VCaP (cell line): Measurements from ENCODE around the gene SMOC2.

ENCODE experiments used
- H3K27ac ChIP-seq: fragments of 450-650 bp; 2 replicates; pipeline ENCODE4 v1.5.1; 2017
- CTCF ChIP-seq: fragments of 450-650 bp; conservative IDR thresholded peaks from 2 replicates; pipeline ENCODE4 v1.5.1; 2017; ENCODE audit warnings: mild to moderate bottlenecking, moderate library complexity

Gene SMOC2

GRCh38 chr6:168518348-168518745 lies 77.4 kb downstream of the SMOC2 start:
- no peak overlapping the region for H3K27ac ChIP-seq
- no peak for TF ChIP-seq CTCF

GRCh38 chr6:168518867-168519266 lies 77.9 kb downstream of the SMOC2 start:
- H3K27ac ChIP-seq, result no peak overlapping the region
- no peak for TF ChIP-seq CTCF

- no peak for TF ChIP-seq CTCF
- H3K27ac ChIP-seq, result no peak overlapping the region
Observed at GRCh38 chr6:168520233-168520632, 79.2 kb downstream of the SMOC2 start.

- no peak for TF ChIP-seq CTCF
Observed at GRCh38 chr6:168524571-168525001, 83.6 kb downstream of the SMOC2 start.

GRCh38 chr6:168525114-168525513 lies 84.1 kb downstream of the SMOC2 start:
- TF ChIP-seq CTCF, result no peak
- H3K27ac ChIP-seq, result no peak overlapping the region

More at GRCh38 chr6:168524571-168525001, 83.6 kb downstream of the SMOC2 start:
- no peak overlapping the region for H3K27ac ChIP-seq

- no peak for TF ChIP-seq CTCF
- peak overlapping the region; percentile 66 for H3K27ac ChIP-seq
Observed at GRCh38 chr6:168525926-168526630, 85.1 kb downstream of the SMOC2 start.

GRCh38 chr6:168526841-168527281 lies 85.9 kb downstream of the SMOC2 start:
- TF ChIP-seq CTCF, result no peak
- peak overlapping the region; percentile 66 for H3K27ac ChIP-seq
